ENCODE results near the gene SLC15A5.

DNA sequence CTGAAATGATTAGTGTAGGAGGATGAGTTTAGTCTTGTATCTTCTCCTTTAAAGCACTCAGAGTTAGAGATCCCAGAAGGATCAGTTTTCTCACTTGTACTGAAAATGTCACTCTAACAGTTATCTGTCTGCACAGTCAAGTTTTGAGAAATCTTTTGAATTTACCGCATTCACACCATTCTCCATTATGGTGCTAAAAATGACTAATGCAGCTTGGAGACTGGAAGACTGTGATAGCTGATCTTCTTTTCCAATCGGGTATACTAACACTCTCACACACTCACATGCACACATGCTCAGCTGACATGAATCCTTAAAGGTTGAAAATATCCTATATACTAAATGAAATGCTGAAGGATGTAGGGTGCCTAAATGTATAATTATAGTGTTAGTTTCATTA lies 65.8 kb downstream of the SLC15A5 start:
- TF ChIP-seq SUZ12 (IDR thresholded peaks at IDR 0.05; ENCODE audit: extremely low read depth, insufficient read depth, insufficient read length), result no peak
- no peak for TF ChIP-seq ZNF274 (IDR thresholded peaks at IDR 0.05; ENCODE audit: low read depth, low read length)
